ENCODE data around the gene PDC. TPM values are rescaled to one million over a fixed set of nuclear protein-coding genes. Genes with fewer than 3 reads are reported as not detected.

The PDC gene
- not detected for total RNA-seq (ENCODE audit: unreplicated experiment)
- long read RNA-seq: 0 reads

- no peak for TF ChIP-seq CTCF (IDR thresholded peaks at IDR 0.05; ENCODE audit: unreplicated experiment)
- Mint-ChIP-seq H3K27ac (ENCODE audit: unreplicated experiment) (no peak within 1 kb of the TSS), H3K9me3 (ENCODE audit: unreplicated experiment) (no peaks in the 10 kb centered on the region), H3K4me1 (ENCODE audit: unreplicated experiment) (no peaks in the 10 kb centered on the region), H3K27me3 (ENCODE audit: unreplicated experiment) (no peaks in the 10 kb centered on the region), H3K4me3 (ENCODE audit: unreplicated experiment) (no peak within 1 kb of the TSS), H3K36me3 (ENCODE audit: low read depth, unreplicated experiment) (no peaks in the 10 kb centered on the region)
- DNase-seq (ENCODE audit: low spot score): no peak
Observed at GRCh38 chr1:186461014-186461413, at the start of gene PDC. Gene PDC (minus strand): TSS chr1:186461114. CDS start chr1:186449459, 11,655 bp downstream.

GRCh38 chr1:186503190-186503589 lies 42.3 kb upstream of the PDC start:
- H3K27ac Mint-ChIP-seq (ENCODE audit: unreplicated experiment): no peak overlapping the region
- H3K27me3 Mint-ChIP-seq (ENCODE audit: unreplicated experiment): peaks cover 1% of the 10 kb centered on the region
- no peak overlapping the region for H3K4me3 Mint-ChIP-seq (ENCODE audit: unreplicated experiment)

GRCh38 chr1:186502087-186502486 lies 41.2 kb upstream of the PDC start:
- DNase-seq (ENCODE audit: low spot score): no peak
- Mint-ChIP-seq H3K4me3 (ENCODE audit: unreplicated experiment) (no peak overlapping the region), H3K27ac (ENCODE audit: unreplicated experiment) (no peak overlapping the region), H3K27me3 (ENCODE audit: unreplicated experiment) (peaks cover 1% of the 10 kb centered on the region), H3K9me3 (ENCODE audit: unreplicated experiment) (peaks cover 3% of the 10 kb centered on the region), H3K36me3 (ENCODE audit: low read depth, unreplicated experiment) (no peaks in the 10 kb centered on the region), H3K4me1 (ENCODE audit: unreplicated experiment) (peaks cover 14% of the 10 kb centered on the region)
- TF ChIP-seq CTCF (IDR thresholded peaks at IDR 0.05; ENCODE audit: unreplicated experiment): no peak

More at GRCh38 chr1:186503190-186503589, 42.3 kb upstream of the PDC start:
- H3K9me3 Mint-ChIP-seq (ENCODE audit: unreplicated experiment): peaks cover 3% of the 10 kb centered on the region
- TF ChIP-seq CTCF (IDR thresholded peaks at IDR 0.05; ENCODE audit: unreplicated experiment): no peak
- no peaks in the 10 kb centered on the region for H3K36me3 Mint-ChIP-seq (ENCODE audit: low read depth, unreplicated experiment)
- peaks cover 14% of the 10 kb centered on the region for H3K4me1 Mint-ChIP-seq (ENCODE audit: unreplicated experiment)
- no peak for DNase-seq (ENCODE audit: low spot score)

- no peak for DNase-seq (ENCODE audit: low spot score)
- Mint-ChIP-seq H3K27me3 (ENCODE audit: unreplicated experiment) (no peaks in the 10 kb centered on the region), H3K4me3 (ENCODE audit: unreplicated experiment) (no peak overlapping the region), H3K4me1 (ENCODE audit: unreplicated experiment) (peaks cover 14% of the 10 kb centered on the region), H3K9me3 (ENCODE audit: unreplicated experiment) (no peaks in the 10 kb centered on the region), H3K27ac (ENCODE audit: unreplicated experiment) (no peak overlapping the region), H3K36me3 (ENCODE audit: low read depth, unreplicated experiment) (no peaks in the 10 kb centered on the region)
- TF ChIP-seq CTCF (IDR thresholded peaks at IDR 0.05; ENCODE audit: unreplicated experiment): no peak
Observed at GRCh38 chr1:186500804-186501203, 39.9 kb upstream of the PDC start.

- Mint-ChIP-seq H3K27ac (ENCODE audit: unreplicated experiment) (no peak overlapping the region), H3K9me3 (ENCODE audit: unreplicated experiment) (no peaks in the 10 kb centered on the region), H3K36me3 (ENCODE audit: low read depth, unreplicated experiment) (no peaks in the 10 kb centered on the region), H3K4me1 (ENCODE audit: unreplicated experiment) (peaks cover 14% of the 10 kb centered on the region), H3K4me3 (ENCODE audit: unreplicated experiment) (no peak overlapping the region), H3K27me3 (ENCODE audit: unreplicated experiment) (no peaks in the 10 kb centered on the region)
- no peak for DNase-seq (ENCODE audit: low spot score)
- TF ChIP-seq CTCF (IDR thresholded peaks at IDR 0.05; ENCODE audit: unreplicated experiment): no peak
Observed at GRCh38 chr1:186499571-186499970, 38.7 kb upstream of the PDC start.

All from endothelial cell (in vitro differentiated cells).